ENCODE results near the gene LRMDA. TPM values are rescaled to one million over a fixed set of nuclear protein-coding genes. Genes with fewer than 3 reads are reported as not detected.

Gene LRMDA
- total RNA-seq, 2 experiments from 2014 or later = not detected

DNA sequence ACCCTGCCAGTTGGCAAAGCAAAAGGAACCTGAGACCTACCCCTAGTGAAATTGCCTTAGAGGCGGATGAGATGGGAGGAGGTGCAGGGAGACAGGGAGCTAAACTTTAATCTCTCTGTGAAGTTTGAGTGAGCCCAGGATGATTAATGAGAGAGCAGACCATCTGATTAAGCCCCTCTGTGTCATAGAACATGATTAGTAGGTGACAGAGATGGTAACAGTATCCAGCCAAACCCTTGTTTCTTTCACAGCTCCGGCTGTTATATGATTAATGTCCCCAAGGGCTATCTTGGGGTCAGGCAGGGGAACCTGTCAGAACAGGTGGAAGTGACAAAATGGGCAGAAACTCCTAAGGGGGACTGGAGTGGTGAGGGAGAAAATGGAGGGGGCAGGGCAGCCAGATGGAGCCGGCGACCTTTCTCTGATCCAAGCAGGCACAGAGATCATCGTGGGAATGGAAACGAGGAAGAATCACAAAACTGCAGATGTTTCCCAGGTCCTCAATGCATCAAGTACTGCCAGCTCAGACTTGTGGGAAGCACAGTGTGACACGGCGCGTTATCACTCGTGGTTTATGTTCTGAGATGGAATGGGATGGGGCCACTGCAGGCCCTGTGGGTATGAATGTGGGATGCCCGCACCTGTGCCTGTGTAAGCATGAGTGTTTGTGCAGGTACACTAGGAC is 684.2 kb downstream of the LRMDA start:
- Histone ChIP-seq H3K27me3 (ENCODE audit: control insufficient read depth in 1 of 2, insufficient read depth in 2 of 2, low read length in 2 of 2) (no peaks in the 10 kb centered on the region), H3K27ac (ENCODE audit: low read depth in 1 of 2, low read length in 2 of 2) (no peak overlapping the region), H3K4me1 (ENCODE audit: insufficient read depth, low read length) (no peaks in the 10 kb centered on the region), H3K36me3 (ENCODE audit: insufficient read depth, low read length) (no peaks in the 10 kb centered on the region), H3K4me3 (ENCODE audit: low read length) (no peak overlapping the region), H3K9me3 (ENCODE audit: control insufficient read depth in 1 of 2, insufficient read depth in 1 of 2, low read length in 2 of 2) (peaks cover 0 to 10% of the 10 kb centered on the region in 2 experiments)
- Mint-ChIP-seq H3K4me3 (no peak overlapping the region), H3K27me3 (no peaks in the 10 kb centered on the region), H3K36me3 (ENCODE audit: low read depth) (no peaks in the 10 kb centered on the region), H3K4me1 (ENCODE audit: low read depth) (no peaks in the 10 kb centered on the region), H3K9me3 (no peaks in the 10 kb centered on the region), H3K27ac (no peak overlapping the region)
- no peak for ATAC-seq (ENCODE audit: poor library complexity)
- intact Hi-C loops (cut with DNase I, micrococcal nuclease) = no loop called here
- TF ChIP-seq, protein P1, sequence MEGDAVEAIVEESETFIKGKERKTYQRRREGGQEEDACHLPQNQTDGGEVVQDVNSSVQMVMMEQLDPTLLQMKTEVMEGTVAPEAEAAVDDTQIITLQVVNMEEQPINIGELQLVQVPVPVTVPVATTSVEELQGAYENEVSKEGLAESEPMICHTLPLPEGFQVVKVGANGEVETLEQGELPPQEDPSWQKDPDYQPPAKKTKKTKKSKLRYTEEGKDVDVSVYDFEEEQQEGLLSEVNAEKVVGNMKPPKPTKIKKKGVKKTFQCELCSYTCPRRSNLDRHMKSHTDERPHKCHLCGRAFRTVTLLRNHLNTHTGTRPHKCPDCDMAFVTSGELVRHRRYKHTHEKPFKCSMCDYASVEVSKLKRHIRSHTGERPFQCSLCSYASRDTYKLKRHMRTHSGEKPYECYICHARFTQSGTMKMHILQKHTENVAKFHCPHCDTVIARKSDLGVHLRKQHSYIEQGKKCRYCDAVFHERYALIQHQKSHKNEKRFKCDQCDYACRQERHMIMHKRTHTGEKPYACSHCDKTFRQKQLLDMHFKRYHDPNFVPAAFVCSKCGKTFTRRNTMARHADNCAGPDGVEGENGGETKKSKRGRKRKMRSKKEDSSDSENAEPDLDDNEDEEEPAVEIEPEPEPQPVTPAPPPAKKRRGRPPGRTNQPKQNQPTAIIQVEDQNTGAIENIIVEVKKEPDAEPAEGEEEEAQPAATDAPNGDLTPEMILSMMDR (IDR thresholded peaks at IDR 0.05) = no peak
- CTCF ChIA-PET = no interaction called here
- no peak for DNase-seq
- POLR2A ChIA-PET = no interaction called here

DNA sequence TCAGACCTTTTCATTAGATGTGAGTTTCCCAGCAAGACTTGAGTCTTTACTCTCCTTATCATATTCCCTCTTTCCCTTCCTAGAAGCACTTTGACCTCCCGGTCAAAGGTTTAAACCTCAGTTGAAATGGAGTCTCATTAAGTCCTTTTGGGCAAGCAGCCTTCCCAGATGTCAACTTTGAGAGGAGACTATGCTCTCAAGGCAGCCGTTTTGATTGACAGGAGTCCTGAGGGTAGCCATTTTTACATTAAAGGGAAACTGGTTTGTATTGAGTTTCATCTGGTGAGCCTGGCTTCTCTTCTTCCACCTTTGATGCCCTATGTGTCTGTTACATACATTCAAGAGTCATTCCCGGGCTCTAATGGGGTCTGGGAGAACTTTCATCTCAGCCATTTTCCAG is 685.1 kb downstream of the LRMDA start:
- TF ChIP-seq, protein P1 (IDR thresholded peaks at IDR 0.05) = no peak
- no peak for DNase-seq
- Histone ChIP-seq H3K36me3 (ENCODE audit: insufficient read depth, low read length) (no peaks in the 10 kb centered on the region), H3K4me1 (ENCODE audit: insufficient read depth, low read length) (no peaks in the 10 kb centered on the region), H3K4me3 (ENCODE audit: low read length) (no peak overlapping the region), H3K9me3 (ENCODE audit: control insufficient read depth in 1 of 2, insufficient read depth in 1 of 2, low read length in 2 of 2) (peaks cover 0 to 10% of the 10 kb centered on the region in 2 experiments), H3K27ac (ENCODE audit: low read depth in 1 of 2, low read length in 2 of 2) (no peak overlapping the region), H3K27me3 (ENCODE audit: control insufficient read depth in 1 of 2, insufficient read depth in 2 of 2, low read length in 2 of 2) (no peaks in the 10 kb centered on the region)
- POLR2A ChIA-PET = no interaction called here
- no peak overlapping the region for H3K4me3 Mint-ChIP-seq
- no peaks in the 10 kb centered on the region for H3K36me3 Mint-ChIP-seq (ENCODE audit: low read depth)
- H3K9me3 Mint-ChIP-seq = no peaks in the 10 kb centered on the region
- no peak overlapping the region for H3K27ac Mint-ChIP-seq
- intact Hi-C loops (cut with DNase I, micrococcal nuclease) = no loop called here
- H3K4me1 Mint-ChIP-seq (ENCODE audit: low read depth) = no peaks in the 10 kb centered on the region
- ATAC-seq (ENCODE audit: poor library complexity) = no peak
- CTCF ChIA-PET = no interaction called here
- no peaks in the 10 kb centered on the region for H3K27me3 Mint-ChIP-seq

DNA sequence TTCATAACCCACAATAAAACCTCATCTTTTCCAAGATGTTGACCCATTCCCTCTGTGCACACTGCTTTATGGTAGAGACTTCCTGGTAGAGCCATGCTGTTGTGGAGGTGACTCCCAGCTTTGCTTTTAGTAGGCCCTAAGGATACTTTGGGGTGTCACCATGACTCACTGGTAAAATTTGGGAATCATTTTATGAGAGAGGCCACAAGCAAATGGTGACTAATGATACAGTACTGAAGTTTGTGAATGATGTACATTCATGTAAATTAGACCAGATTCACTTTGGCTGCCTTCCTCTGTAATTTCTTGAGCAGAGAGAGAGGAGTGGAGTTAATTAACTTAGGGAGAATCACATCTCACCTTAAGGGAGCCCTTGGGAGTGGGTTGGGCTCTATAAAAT is 686.5 kb downstream of the LRMDA start:
- DNase-seq (no peak), ATAC-seq (ENCODE audit: poor library complexity) (no peak)
- H3K27me3 ChIP-seq (ENCODE audit: control insufficient read depth in 1 of 2, insufficient read depth in 2 of 2, low read length in 2 of 2) = no peaks in the 10 kb centered on the region
- TF ChIP-seq, protein P1 (IDR thresholded peaks at IDR 0.05) = no peak
- Mint-ChIP-seq H3K27me3 (no peaks in the 10 kb centered on the region), H3K4me1 (ENCODE audit: low read depth) (no peaks in the 10 kb centered on the region), H3K9me3 (no peaks in the 10 kb centered on the region), H3K4me3 (no peak overlapping the region), H3K27ac (no peak overlapping the region), H3K36me3 (ENCODE audit: low read depth) (no peaks in the 10 kb centered on the region)
- no peak overlapping the region for H3K27ac ChIP-seq (ENCODE audit: low read depth in 1 of 2, low read length in 2 of 2)
- H3K4me3 ChIP-seq (ENCODE audit: low read length) = no peak overlapping the region
- no peaks in the 10 kb centered on the region for H3K36me3 ChIP-seq (ENCODE audit: insufficient read depth, low read length)
- ChIA-PET CTCF (no interaction called here), POLR2A (no interaction called here)
- H3K4me1 ChIP-seq (ENCODE audit: insufficient read depth, low read length) = no peaks in the 10 kb centered on the region
- intact Hi-C loops (cut with DNase I, micrococcal nuclease) = no loop called here
- H3K9me3 ChIP-seq (ENCODE audit: control insufficient read depth in 1 of 2, insufficient read depth in 1 of 2, low read length in 2 of 2) = no peaks in the 10 kb centered on the region
